GM12878 (cell line): ENCODE data around the gene LRSAM1. TPM values are rescaled to one million over a fixed set of nuclear protein-coding genes. Genes with fewer than 3 reads are reported as not detected.

Experiments used
- ATAC-seq: fragments of 200-7000 bp; cut with Tn5 transposase; 3 replicates; pipeline ENCODE4 v1.9.1; 2020; ENCODE audit warnings: mild to moderate bottlenecking, moderate library complexity
- BruUV-seq: library from RNA; stranded (reverse); fragments of 400-500 nt; replicated peaks from 2 replicates; lab custom pipeline; 2021; lab: Mats Ljungman, UMichigan
- CTCF ChIA-PET: fragments of 300-600 bp; sonication (Branson Sonifier 250); formaldehyde crosslinking; extraction: SDS; loops from one replicate; lab custom pipeline; 2021; ENCODE audit warnings: inconsistent platforms; lab: Yijun Ruan, JAX
- POLR2A ChIA-PET: fragments of 350-600 bp; formaldehyde crosslinking; extraction: SDS; loops from one replicate; lab custom pipeline; 2021; ENCODE audit warnings: inconsistent platforms; lab: Charles Lee
- RAD21 ChIA-PET: fragments of 300-600 bp; sonication (Branson Sonifier 250); formaldehyde crosslinking; loops from one replicate; lab custom pipeline; 2023; ENCODE audit warnings: antibody characterized with exemption; ENCODE audit not compliant: unreplicated experiment; lab: Charles Lee
- SMC1A ChIA-PET: fragments of 300-600 bp; sonication (Branson Sonifier 250); formaldehyde crosslinking; loops from one replicate; lab custom pipeline; 2023; ENCODE audit not compliant: unreplicated experiment, uncharacterized antibody; lab: Charles Lee
- DNase-seq: peaks from one replicate; pipeline ENCODE4 v3.0.0-alpha.2; 2011; ENCODE audit warnings: low read depth, low spot score
- FAIRE-seq: peaks from 3 replicates; lab custom pipeline; 2011; peaks lifted over from hg19 to GRCh38; lab: Jason Lieb, UNC
- H2AFZ ChIP-seq: 2 replicates; pipeline ENCODE4 v1.6.0; 2011; ENCODE audit warnings: low read depth, low read length, control low read depth; ENCODE audit not compliant: control insufficient read depth
- H3K27ac ChIP-seq: 2 replicates; pipeline ENCODE4 v1.5.1; 2011; ENCODE audit warnings: control low read depth; ENCODE audit not compliant: control insufficient read depth, insufficient read depth
- H3K27me3 ChIP-seq, 2 experiments: replicated peaks in 1 of 2; 2 replicates each; pipeline versions ENCODE4 v1.6.0 to v1.6.1; 2011; ENCODE audit warnings: low read length in 1 of 2; ENCODE audit not compliant: control insufficient read depth in 2 of 2, insufficient read depth in 2 of 2
- H3K36me3 ChIP-seq, 2 experiments: 2 replicates each; pipeline ENCODE4 v1.5.1; 2011; ENCODE audit warnings: low read length in 1 of 2; ENCODE audit not compliant: control insufficient read depth in 2 of 2, insufficient read depth in 2 of 2
- H3K4me1 ChIP-seq: 2 replicates; pipeline ENCODE4 v1.6.1; 2011; ENCODE audit warnings: mild to moderate bottlenecking, low read length, moderate library complexity, mixed read lengths; ENCODE audit not compliant: control insufficient read depth, insufficient read depth
- H3K4me2 ChIP-seq: 2 replicates; pipeline ENCODE4 v1.6.0; 2011; ENCODE audit warnings: control low read depth; ENCODE audit not compliant: control insufficient read depth, insufficient read depth
- H3K4me3 ChIP-seq: fragments of 200-600 bp; sonication (generic); 2 replicates; pipeline ENCODE4 v1.5.1; 2016
- H3K79me2 ChIP-seq: 2 replicates; pipeline ENCODE4 v1.6.0; 2011; ENCODE audit warnings: low read length; ENCODE audit not compliant: control insufficient read depth, insufficient read depth
- H3K9ac ChIP-seq: 2 replicates; pipeline ENCODE4 v1.8.0; 2011; ENCODE audit warnings: low read length, control low read depth, mixed read lengths; ENCODE audit not compliant: control insufficient read depth, insufficient read depth
- H3K9me3 ChIP-seq: replicated peaks from 3 replicates; pipeline ENCODE4 v1.5.1; 2011; ENCODE audit warnings: mild to moderate bottlenecking, low read length; ENCODE audit not compliant: control insufficient read depth, insufficient read depth
- H4K20me1 ChIP-seq: 2 replicates; pipeline ENCODE4 v1.6.0; 2011; ENCODE audit not compliant: control insufficient read depth, insufficient read depth
- CEBPB ChIP-seq, 2 experiments: fragments of 150-350 bp in 1 of 2; IDR thresholded peaks; 2 replicates each; pipeline ENCODE4 v1.6.1; 2012 to 2014; ENCODE audit warnings: low read depth in 2 of 2, low read length in 2 of 2, borderline replicate concordance in 1 of 2, inconsistent platforms in 1 of 2
- E2F4 ChIP-seq: IDR thresholded peaks from 2 replicates; pipeline ENCODE4 v1.6.1; 2012; ENCODE audit warnings: low read depth, low read length, improper control_type of control experiment
- E2F8 ChIP-seq: fragments of 450-650 bp; IDR thresholded peaks from 2 replicates; pipeline ENCODE4 v1.6.1; 2018; ENCODE audit warnings: mild to moderate bottlenecking, low read depth, moderate library complexity; ENCODE audit not compliant: partially characterized antibody
- HCFC1 ChIP-seq: fragments of 150-350 bp; IDR thresholded peaks from 2 replicates; pipeline ENCODE4 v1.6.1; 2014; ENCODE audit warnings: low read length
- HDGF ChIP-seq: fragments of 450-650 bp; IDR thresholded peaks from 2 replicates; pipeline ENCODE4 v1.6.1; 2016; ENCODE audit warnings: antibody characterized with exemption
- HSF1 ChIP-seq: fragments of 150-350 bp; IDR thresholded peaks from 2 replicates; pipeline ENCODE4 v1.6.1; 2014; ENCODE audit warnings: mild to moderate bottlenecking, low read depth, low read length
- NR2C2 ChIP-seq: IDR thresholded peaks from 2 replicates; pipeline ENCODE4 v1.6.1; 2011; ENCODE audit warnings: borderline replicate concordance, low read depth; ENCODE audit not compliant: control insufficient read depth, insufficient read length
- RBBP5 ChIP-seq: fragments of 200-600 bp; sonication (generic); conservative IDR thresholded peaks from 2 replicates; pipeline ENCODE4 v1.6.1; 2016
- SP1 ChIP-seq: IDR thresholded peaks from one replicate; pipeline ENCODE4 v1.6.1; 2011; ENCODE audit warnings: low read depth, low read length
- SREBF2 ChIP-seq: IDR thresholded peaks from 2 replicates; pipeline ENCODE4 v1.6.1; 2012; ENCODE audit warnings: mild to moderate bottlenecking, low read length
- TAF1 ChIP-seq: IDR thresholded peaks from 2 replicates; pipeline ENCODE4 v1.6.1; 2011; ENCODE audit warnings: mild to moderate bottlenecking, low read depth, low read length, borderline replicate concordance
- TBL1XR1 ChIP-seq: IDR thresholded peaks from 2 replicates; pipeline ENCODE4 v1.6.1; 2012; ENCODE audit warnings: low read depth, low read length, improper control_type of control experiment
- ZNF24 ChIP-seq: fragments of 450-650 bp; IDR thresholded peaks from 2 replicates; pipeline ENCODE4 v1.6.1; 2017; ENCODE audit warnings: antibody characterized with exemption, mild to moderate bottlenecking
- ZNF384 ChIP-seq: IDR thresholded peaks from 2 replicates; pipeline ENCODE4 v1.6.1; 2012; ENCODE audit warnings: low read depth, mild to moderate bottlenecking, low read length, improper control_type of control experiment, borderline replicate concordance
- ZNF622 ChIP-seq: fragments of 450-650 bp; IDR thresholded peaks from 2 replicates; pipeline ENCODE4 v1.6.1; 2017; ENCODE audit warnings: mild to moderate bottlenecking, inconsistent platforms
- ZZZ3 ChIP-seq: IDR thresholded peaks from 2 replicates; pipeline ENCODE4 v1.6.1; 2011; ENCODE audit warnings: low read depth; ENCODE audit not compliant: control insufficient read depth, insufficient read length
- WGBS: methylation state at CpG from one replicate; pipeline ENCODE4 v1.1.6; 2016; ENCODE audit warnings: low lambda C conversion rate; ENCODE audit not compliant: insufficient replicate concordance, insufficient coverage; ENCODE audit errors: missing lambda C conversion rate; 5-methylcytosine and 5-hydroxymethylcytosine counted together
- in situ Hi-C: fragments of 300-500 bp; cut with MboI; formaldehyde crosslinking; loops from 9 replicates; pipeline ENCODE4 v1.14.3; 2018; ENCODE audit warnings: mixed read lengths
- intact Hi-C: fragments of 100-400 bp; cut with micrococcal nuclease; formaldehyde crosslinking; loops from one replicate; pipeline ENCODE4 v1.14.2; 2022; ENCODE audit not compliant: unreplicated experiment
- polyA plus RNA-seq, 11 experiments: library from polyadenylated mRNA; depleted of rRNA in 4 of 11; unstranded in 6 of 11; stranded (reverse) in 5 of 11; fragments of >200 nt; fragmentation: Nextera tagmentation in 4 of 11; fragmentation: Illumina TruSeq in 1 of 11; extraction: Ambion mirVana in 4 of 11; extraction: Trizol in 1 of 11; gene quantifications; 1 replicate in 1 of 11; 2 replicates in 10 of 11; pipeline versions ENCODE4 v1.2.1 to v1.2.3, GENCODE V29; 2011 to 2016; ENCODE audit warnings: inconsistent platforms in 2 of 11, missing spikeins in 2 of 11, low read depth in 1 of 11
- total RNA-seq, 4 experiments: library from RNA; depleted of rRNA in 3 of 4; stranded (reverse); fragments of >200 nt in 3 of 4; fragmentation: Illumina TruSeq in 1 of 4; extraction: Trizol in 1 of 4; gene quantifications; 2 replicates each; pipeline versions ENCODE4 v1.2.1 to v1.2.3, GENCODE V29; 2013 to 2021

The LRSAM1 gene
- total and polyA plus RNA-seq, 10 of the 15 experiments (the other 5 are each of a cell fraction or from before 2014, with no cell fraction given): 0.14 to 23.4 (median 11.7) TPM

- TF ChIP-seq HCFC1: no peak
These were observed 42.4 kb downstream of the LRSAM1 start (continued) for GRCh38 chr9:127493592-127494303.

GRCh38 chr9:127494304-127494702, 43.0 kb downstream of the LRSAM1 start:
- Histone ChIP-seq H4K20me1 (no peaks in the 10 kb centered on the region), H3K4me1 (no peaks in the 10 kb centered on the region), H3K27me3 (no peaks in the 10 kb centered on the region), H3K9ac (no peak overlapping the region), H2AFZ (no peak overlapping the region), H3K9me3 (no peaks in the 10 kb centered on the region), H3K36me3 (peaks cover 4 to 5% of the 10 kb centered on the region in 2 experiments; a peak in 3 of 4 replicates), H3K79me2 (no peaks in the 10 kb centered on the region), H3K4me3 (no peak overlapping the region), H3K27ac (no peak overlapping the region), H3K4me2 (no peak overlapping the region)
- TF ChIP-seq SREBF2 (no peak), E2F4 (no peak), NR2C2 (no peak), TAF1 (no peak), E2F8 (no peak), HSF1 (no peak), CEBPB (IDR thresholded peaks at IDR 0.05; ENCODE audit: borderline replicate concordance in 1 of 2, low read depth in 2 of 2, low read length in 2 of 2) (no peak), ZNF622 (no peak), ZNF24 (no peak), ZZZ3 (no peak), ZNF384 (no peak), RBBP5 (no peak), SP1 (no peak), HDGF (no peak), TBL1XR1 (no peak)
- BruUV-seq: no TSS peak
- DNase-seq (no peak), FAIRE-seq (no peak), ATAC-seq (no peak)
- intact Hi-C loops: no loop called here
- in situ Hi-C loops: no loop called here
- ChIA-PET CTCF (no interaction called here), RAD21 (no interaction called here), SMC1A (no interaction called here), POLR2A (no interaction called here)
- WGBS: 98% methylated on average over 9 of the region's 9 CpGs
